ENCODE data around the gene BMPR2. TPM values are rescaled to one million over a fixed set of nuclear protein-coding genes. Genes with fewer than 3 reads are reported as not detected.

The BMPR2 gene
- total and polyA plus RNA-seq, 2 of the 8 experiments (the other 6 are each of a cell fraction or from before 2014, with no cell fraction given): 5.5 to 19.8 TPM

- TF ChIP-seq SP2 (IDR thresholded peaks at IDR 0.05; ENCODE audit: low read length) (no peak), E2F6 (IDR thresholded peaks at IDR 0.05) (no peak)
Observed at GRCh38 chr2:202400941-202401340, 24.8 kb downstream of the BMPR2 start (continued).
